HCT116 (cell line): Measurements from ENCODE around the gene LHX4. TPM values are rescaled to one million over a fixed set of nuclear protein-coding genes. Genes with fewer than 3 reads are reported as not detected.

Source experiments
- ATAC-seq: fragments of 200-7000 bp; cut with Tn5 transposase; 2 replicates; pipeline ENCODE4 v1.9.1; 2020; ENCODE audit warnings: mild to moderate bottlenecking, moderate library complexity
- BruUV-seq: library from RNA; stranded (reverse); fragments of 400-500 nt; replicated peaks from 2 replicates; lab custom pipeline; 2021; lab: Mats Ljungman, UMichigan
- CTCF ChIA-PET: fragments of 300-600 bp; sonication (Branson Sonifier 250); formaldehyde crosslinking; loops from one replicate; lab custom pipeline; 2021; ENCODE audit warnings: antibody characterized with exemption; lab: Charles Lee
- POLR2A ChIA-PET: fragments of 300-600, 350-600 bp; sonication (Branson Sonifier 250); formaldehyde crosslinking; loops from one replicate; lab custom pipeline; 2021; ENCODE audit warnings: antibody characterized with exemption; lab: Charles Lee
- RAD21 ChIA-PET, 2 experiments: fragments of 300-600 bp; sonication (Branson Sonifier 250); formaldehyde crosslinking; loops; one replicate each; lab custom pipeline; 2023; ENCODE audit warnings: low total read pairs in 2 of 2; ENCODE audit not compliant: uncharacterized antibody in 2 of 2, unreplicated experiment in 2 of 2, low non-redundant PET in 1 of 2; lab: Charles Lee
- DNase-seq: peaks from one replicate; pipeline ENCODE4 v3.0.0-alpha.2; 2010; ENCODE audit warnings: low read depth, low spot score
- H2AFZ ChIP-seq: fragments of 200-600 bp; shearing (Covaris generic), sonication (generic); 2 replicates; pipeline ENCODE4 v1.6.1; 2017; ENCODE audit warnings: low read depth, mixed run types, mixed read lengths, antibody characterized with exemption, low read length; ENCODE audit not compliant: poor library complexity, severe bottlenecking
- H3K27ac ChIP-seq: 2 replicates; pipeline ENCODE4 v1.5.1; 2012; ENCODE audit warnings: low read depth, low read length
- H3K27me3 ChIP-seq: fragments of 200-600 bp; sonication (generic); 2 replicates; pipeline ENCODE4 v1.6.1; 2016; ENCODE audit warnings: mixed run types, low read length, mixed read lengths; ENCODE audit not compliant: insufficient read depth
- H3K36me3 ChIP-seq, 2 experiments: fragments of 200-500 bp in 1 of 2; fragments of 200-600 bp in 1 of 2; sonication (Bioruptor generic) in 1 of 2; sonication (generic) in 1 of 2; 2 replicates each; pipeline versions ENCODE4 v1.5.1 to v1.6.1; 2014 to 2016; ENCODE audit warnings: low read length in 2 of 2, inconsistent platforms in 1 of 2, mixed read lengths in 1 of 2, mixed run types in 1 of 2; ENCODE audit not compliant: insufficient read depth in 2 of 2, control insufficient read depth in 1 of 2
- H3K4me1 ChIP-seq, 2 experiments: fragments of 200-600 bp in 1 of 2; sonication (generic) in 1 of 2; 2 replicates each; pipeline versions ENCODE4 v1.5.1 to v1.6.1; 2012 to 2017; ENCODE audit warnings: low read length in 2 of 2, inconsistent platforms in 1 of 2, mild to moderate bottlenecking in 1 of 2, mixed read lengths in 1 of 2, mixed run types in 1 of 2, moderate library complexity in 1 of 2; ENCODE audit not compliant: insufficient read depth in 2 of 2, control insufficient read depth in 1 of 2
- H3K4me2 ChIP-seq: fragments of 200-600 bp; sonication (generic); 2 replicates; pipeline ENCODE4 v1.6.1; 2017; ENCODE audit warnings: mixed run types, low read length, mixed read lengths
- H3K4me3 ChIP-seq, 2 experiments: fragments of 200-600 bp in 1 of 2; sonication (generic) in 1 of 2; replicated peaks in 1 of 2; 2 replicates each; pipeline ENCODE4 v1.5.1; 2011 to 2016; ENCODE audit warnings: low read length in 2 of 2, control low read depth in 1 of 2, low read depth in 1 of 2, mild to moderate bottlenecking in 1 of 2, mixed read lengths in 1 of 2, mixed run types in 1 of 2
- H3K79me2 ChIP-seq: fragments of 200-600 bp; sonication (generic); 2 replicates; pipeline ENCODE4 v1.6.1; 2017; ENCODE audit warnings: mild to moderate bottlenecking, mixed run types, low read length, moderate library complexity, mixed read lengths; ENCODE audit not compliant: insufficient read depth
- H3K9ac ChIP-seq: fragments of 200-600 bp; sonication (generic); 2 replicates; pipeline ENCODE4 v1.6.1; 2016; ENCODE audit warnings: low read length, mixed read lengths
- H3K9me2 ChIP-seq: fragments of 200-600 bp; sonication (generic), shearing (Covaris generic); 2 replicates; pipeline ENCODE4 v1.6.1; 2017; ENCODE audit warnings: mixed run types, mild to moderate bottlenecking, moderate library complexity; ENCODE audit not compliant: insufficient read depth
- H3K9me3 ChIP-seq, 2 experiments: fragments of 200-500 bp in 1 of 2; fragments of 200-600 bp in 1 of 2; sonication (Bioruptor generic) in 1 of 2; sonication (generic) in 1 of 2; 2 replicates each; pipeline ENCODE4 v1.6.1; 2014 to 2017; ENCODE audit warnings: low read length in 2 of 2, mixed read lengths in 2 of 2, inconsistent platforms in 1 of 2, low read depth in 1 of 2, mild to moderate bottlenecking in 1 of 2, mixed run types in 1 of 2, moderate library complexity in 1 of 2; ENCODE audit not compliant: control insufficient read depth in 1 of 2, insufficient read depth in 1 of 2
- H4K20me1 ChIP-seq: fragments of 200-600 bp; sonication (generic), shearing (Covaris generic); 2 replicates; pipeline ENCODE4 v1.6.1; 2017; ENCODE audit warnings: mixed run types, mild to moderate bottlenecking, moderate library complexity; ENCODE audit not compliant: insufficient read depth
- CEBPB ChIP-seq: IDR thresholded peaks from 2 replicates; pipeline ENCODE4 v1.6.1; 2012; ENCODE audit warnings: low read depth
- EGR1 ChIP-seq: IDR thresholded peaks from 2 replicates; pipeline ENCODE4 v1.6.1; 2012; ENCODE audit warnings: low read depth
- ELF1 ChIP-seq: IDR thresholded peaks from 2 replicates; pipeline ENCODE4 v1.6.1; 2012; ENCODE audit warnings: low read depth, borderline replicate concordance
- EZH2phosphoT487 ChIP-seq: fragments of 200-600 bp; IDR thresholded peaks from 2 replicates; pipeline ENCODE4 v1.6.1; 2018; ENCODE audit warnings: antibody characterized with exemption, borderline replicate concordance
- JUND ChIP-seq: IDR thresholded peaks from 2 replicates; pipeline ENCODE4 v1.6.1; 2012
- POLR2A ChIP-seq: IDR thresholded peaks from 2 replicates; pipeline ENCODE4 v1.7.0; 2011; ENCODE audit warnings: borderline replicate concordance; ENCODE audit not compliant: insufficient read depth, insufficient read length; ENCODE audit errors: extremely low read depth
- POLR2AphosphoS5 ChIP-seq: IDR thresholded peaks from 2 replicates; pipeline ENCODE4 v1.6.1; 2011; ENCODE audit warnings: mild to moderate bottlenecking, low read depth, low read length, moderate library complexity
- SP1 ChIP-seq: IDR thresholded peaks from 2 replicates; pipeline ENCODE4 v1.6.1; 2012; ENCODE audit warnings: low read depth
- SRF ChIP-seq: IDR thresholded peaks from 2 replicates; pipeline ENCODE4 v1.6.1; 2012; ENCODE audit warnings: low read depth
- TCF7L2 ChIP-seq: IDR thresholded peaks from 2 replicates; pipeline ENCODE4 v1.7.0; 2011; ENCODE audit warnings: borderline replicate concordance, inconsistent platforms; ENCODE audit not compliant: insufficient read depth, insufficient read length; ENCODE audit errors: extremely low read depth
- ZNF274 ChIP-seq: fragments of 200-500 bp; sonication (Bioruptor generic); IDR thresholded peaks from 2 replicates; pipeline ENCODE4 v1.6.1; 2014; ENCODE audit warnings: mild to moderate bottlenecking, low read depth, low read length, inconsistent platforms
- intact Hi-C: fragments of 100-400 bp; cut with micrococcal nuclease; formaldehyde crosslinking; loops from 2 replicates; pipeline ENCODE4 v1.10.0; 2022
- total RNA-seq: library from RNA; stranded (reverse); gene quantifications from one replicate; pipeline ENCODE4 v1.2.1, GENCODE V29; 2021; ENCODE audit not compliant: unreplicated experiment
- TF ChIP-seq, protein P1 (sequence below): IDR thresholded peaks from 2 replicates; pipeline ENCODE4 v1.6.1; 2012
- TF ChIP-seq, protein P2 (sequence below), 3 experiments: fragments of 200-600 bp in 1 of 3; sonication (generic) in 1 of 3; IDR thresholded peaks in 2 of 3; conservative IDR thresholded peaks in 1 of 3; 2 replicates each; pipeline ENCODE4 v1.5.1; 2012 to 2017; ENCODE audit warnings: low read depth in 2 of 3, low read length in 2 of 3, antibody characterized with exemption in 1 of 3, borderline replicate concordance in 1 of 3, control low read depth in 1 of 3, mild to moderate bottlenecking in 1 of 3, mixed read lengths in 1 of 3, mixed run types in 1 of 3, moderate library complexity in 1 of 3; ENCODE audit not compliant: insufficient read depth in 1 of 3
- TF ChIP-seq, protein P3 (sequence below): IDR thresholded peaks from 2 replicates; pipeline ENCODE4 v1.6.1; 2012
- TF ChIP-seq, protein P4 (sequence below): IDR thresholded peaks from 2 replicates; pipeline ENCODE4 v1.6.1; 2011; ENCODE audit warnings: mild to moderate bottlenecking, low read length, moderate library complexity; ENCODE audit not compliant: insufficient replicate concordance; ENCODE audit errors: extremely low read depth
- TF ChIP-seq, protein P5 (sequence below): IDR thresholded peaks from 2 replicates; pipeline ENCODE4 v1.6.1; 2012; ENCODE audit warnings: low read depth

Gene LHX4
- total RNA-seq, 1 experiment from 2014 or later: 0.44 TPM

DNA sequence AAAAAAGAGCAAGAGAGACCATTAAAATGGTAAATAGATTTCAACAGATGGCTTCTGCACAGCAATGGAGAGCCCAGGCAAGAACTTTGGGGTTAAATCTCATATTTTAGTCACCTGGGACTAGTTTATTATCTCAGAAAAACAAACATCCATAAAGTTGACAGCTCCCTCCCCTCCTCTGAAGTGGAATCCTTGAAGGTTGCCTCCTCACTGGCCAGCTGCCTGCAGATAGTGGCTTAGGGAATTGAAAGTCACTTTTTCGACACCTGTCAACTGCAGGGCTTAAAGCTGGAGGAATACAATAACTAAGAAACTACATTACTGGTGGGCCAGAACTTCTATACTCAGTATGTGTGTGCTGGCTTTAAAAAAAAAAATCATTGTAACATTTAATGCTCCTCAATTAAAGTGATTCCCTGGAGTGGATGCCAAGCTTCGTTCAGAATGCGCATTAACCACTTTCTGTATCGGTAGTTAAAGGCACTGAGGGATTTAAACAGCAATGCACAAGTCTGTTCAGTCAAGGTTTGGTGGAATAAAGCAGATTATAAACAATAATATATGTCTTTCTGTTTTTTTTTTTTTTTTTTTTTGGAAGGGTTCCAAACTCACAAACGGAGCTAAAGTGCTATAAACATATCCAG lies 52.5 kb downstream of the LHX4 start:
- Histone ChIP-seq H4K20me1 (no peaks in the 10 kb centered on the region; the same call in 1 of the 2 replicates), H3K9ac (no peak overlapping the region), H3K27me3 (no peaks in the 10 kb centered on the region), H3K79me2 (no peaks in the 10 kb centered on the region), H3K4me3 (no peak overlapping the region), H3K9me2 (no peaks in the 10 kb centered on the region), H2AFZ (no peak overlapping the region), H3K36me3 (no peaks in the 10 kb centered on the region), H3K4me1 (no peaks in the 10 kb centered on the region), H3K4me2 (no peak overlapping the region), H3K27ac (no peak overlapping the region), H3K9me3 (no peaks in the 10 kb centered on the region)
- CTCF ChIA-PET: no interaction called here
- DNase-seq (no peak), ATAC-seq (no peak)
- BruUV-seq: no TSS peak
- no peak for TF ChIP-seq EZH2phosphoT487
- TF ChIP-seq, protein P1, sequence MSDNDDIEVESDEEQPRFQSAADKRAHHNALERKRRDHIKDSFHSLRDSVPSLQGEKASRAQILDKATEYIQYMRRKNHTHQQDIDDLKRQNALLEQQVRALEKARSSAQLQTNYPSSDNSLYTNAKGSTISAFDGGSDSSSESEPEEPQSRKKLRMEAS: no peak
- no peak for TF ChIP-seq ZNF274
- TF ChIP-seq, protein P2, sequence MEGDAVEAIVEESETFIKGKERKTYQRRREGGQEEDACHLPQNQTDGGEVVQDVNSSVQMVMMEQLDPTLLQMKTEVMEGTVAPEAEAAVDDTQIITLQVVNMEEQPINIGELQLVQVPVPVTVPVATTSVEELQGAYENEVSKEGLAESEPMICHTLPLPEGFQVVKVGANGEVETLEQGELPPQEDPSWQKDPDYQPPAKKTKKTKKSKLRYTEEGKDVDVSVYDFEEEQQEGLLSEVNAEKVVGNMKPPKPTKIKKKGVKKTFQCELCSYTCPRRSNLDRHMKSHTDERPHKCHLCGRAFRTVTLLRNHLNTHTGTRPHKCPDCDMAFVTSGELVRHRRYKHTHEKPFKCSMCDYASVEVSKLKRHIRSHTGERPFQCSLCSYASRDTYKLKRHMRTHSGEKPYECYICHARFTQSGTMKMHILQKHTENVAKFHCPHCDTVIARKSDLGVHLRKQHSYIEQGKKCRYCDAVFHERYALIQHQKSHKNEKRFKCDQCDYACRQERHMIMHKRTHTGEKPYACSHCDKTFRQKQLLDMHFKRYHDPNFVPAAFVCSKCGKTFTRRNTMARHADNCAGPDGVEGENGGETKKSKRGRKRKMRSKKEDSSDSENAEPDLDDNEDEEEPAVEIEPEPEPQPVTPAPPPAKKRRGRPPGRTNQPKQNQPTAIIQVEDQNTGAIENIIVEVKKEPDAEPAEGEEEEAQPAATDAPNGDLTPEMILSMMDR (IDR thresholded peaks at IDR 0.05 in 2 of 3, conservative IDR thresholded peaks at IDR 0.05 in 1 of 3; ENCODE audit: borderline replicate concordance in 1 of 3, insufficient read depth in 1 of 3, low read depth in 2 of 3, low read length in 2 of 3): no peak
- no peak for TF ChIP-seq ELF1
- no peak for TF ChIP-seq SP1
- no peak for TF ChIP-seq POLR2A
- TF ChIP-seq, protein P3, sequence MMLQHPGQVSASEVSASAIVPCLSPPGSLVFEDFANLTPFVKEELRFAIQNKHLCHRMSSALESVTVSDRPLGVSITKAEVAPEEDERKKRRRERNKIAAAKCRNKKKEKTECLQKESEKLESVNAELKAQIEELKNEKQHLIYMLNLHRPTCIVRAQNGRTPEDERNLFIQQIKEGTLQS: no peak
- TF ChIP-seq POLR2AphosphoS5: no peak
- TF ChIP-seq EGR1: no peak
- TF ChIP-seq, protein P4, sequence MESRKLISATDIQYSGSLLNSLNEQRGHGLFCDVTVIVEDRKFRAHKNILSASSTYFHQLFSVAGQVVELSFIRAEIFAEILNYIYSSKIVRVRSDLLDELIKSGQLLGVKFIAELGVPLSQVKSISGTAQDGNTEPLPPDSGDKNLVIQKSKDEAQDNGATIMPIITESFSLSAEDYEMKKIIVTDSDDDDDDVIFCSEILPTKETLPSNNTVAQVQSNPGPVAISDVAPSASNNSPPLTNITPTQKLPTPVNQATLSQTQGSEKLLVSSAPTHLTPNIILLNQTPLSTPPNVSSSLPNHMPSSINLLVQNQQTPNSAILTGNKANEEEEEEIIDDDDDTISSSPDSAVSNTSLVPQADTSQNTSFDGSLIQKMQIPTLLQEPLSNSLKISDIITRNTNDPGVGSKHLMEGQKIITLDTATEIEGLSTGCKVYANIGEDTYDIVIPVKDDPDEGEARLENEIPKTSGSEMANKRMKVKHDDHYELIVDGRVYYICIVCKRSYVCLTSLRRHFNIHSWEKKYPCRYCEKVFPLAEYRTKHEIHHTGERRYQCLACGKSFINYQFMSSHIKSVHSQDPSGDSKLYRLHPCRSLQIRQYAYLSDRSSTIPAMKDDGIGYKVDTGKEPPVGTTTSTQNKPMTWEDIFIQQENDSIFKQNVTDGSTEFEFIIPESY: no peak
- TF ChIP-seq JUND: no peak
- TF ChIP-seq TCF7L2: no peak
- TF ChIP-seq CEBPB: no peak
- TF ChIP-seq SRF: no peak
- TF ChIP-seq, protein P5, sequence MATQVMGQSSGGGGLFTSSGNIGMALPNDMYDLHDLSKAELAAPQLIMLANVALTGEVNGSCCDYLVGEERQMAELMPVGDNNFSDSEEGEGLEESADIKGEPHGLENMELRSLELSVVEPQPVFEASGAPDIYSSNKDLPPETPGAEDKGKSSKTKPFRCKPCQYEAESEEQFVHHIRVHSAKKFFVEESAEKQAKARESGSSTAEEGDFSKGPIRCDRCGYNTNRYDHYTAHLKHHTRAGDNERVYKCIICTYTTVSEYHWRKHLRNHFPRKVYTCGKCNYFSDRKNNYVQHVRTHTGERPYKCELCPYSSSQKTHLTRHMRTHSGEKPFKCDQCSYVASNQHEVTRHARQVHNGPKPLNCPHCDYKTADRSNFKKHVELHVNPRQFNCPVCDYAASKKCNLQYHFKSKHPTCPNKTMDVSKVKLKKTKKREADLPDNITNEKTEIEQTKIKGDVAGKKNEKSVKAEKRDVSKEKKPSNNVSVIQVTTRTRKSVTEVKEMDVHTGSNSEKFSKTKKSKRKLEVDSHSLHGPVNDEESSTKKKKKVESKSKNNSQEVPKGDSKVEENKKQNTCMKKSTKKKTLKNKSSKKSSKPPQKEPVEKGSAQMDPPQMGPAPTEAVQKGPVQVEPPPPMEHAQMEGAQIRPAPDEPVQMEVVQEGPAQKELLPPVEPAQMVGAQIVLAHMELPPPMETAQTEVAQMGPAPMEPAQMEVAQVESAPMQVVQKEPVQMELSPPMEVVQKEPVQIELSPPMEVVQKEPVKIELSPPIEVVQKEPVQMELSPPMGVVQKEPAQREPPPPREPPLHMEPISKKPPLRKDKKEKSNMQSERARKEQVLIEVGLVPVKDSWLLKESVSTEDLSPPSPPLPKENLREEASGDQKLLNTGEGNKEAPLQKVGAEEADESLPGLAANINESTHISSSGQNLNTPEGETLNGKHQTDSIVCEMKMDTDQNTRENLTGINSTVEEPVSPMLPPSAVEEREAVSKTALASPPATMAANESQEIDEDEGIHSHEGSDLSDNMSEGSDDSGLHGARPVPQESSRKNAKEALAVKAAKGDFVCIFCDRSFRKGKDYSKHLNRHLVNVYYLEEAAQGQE: no peak
- RAD21 ChIA-PET: interaction anchor here in 1 of 2 experiments (0.7 kb wide), 1 partner anchor 84 kb away, joined by 5 read pairs; no protein-coding TSS in a partner anchor
- intact Hi-C loops: no loop called here
- POLR2A ChIA-PET: no interaction called here
